Measurements from ENCODE around the gene ULBP3.
"Not testable (repeated sequence)": the region's sequence is repeated elsewhere in the genome, so short reads cannot be mapped to it uniquely, and the experiment has no call there.

ULBP3 gene

GRCh38 chr6:150024646-150025155, 44.2 kb downstream of the ULBP3 start:
- Histone ChIP-seq H3K9me3 (ENCODE audit: low read length) (no peaks in the 10 kb centered on the region), H3K4me2 (ENCODE audit: low read length) (no peak overlapping the region), H3K9me2 (ENCODE audit: low read depth, low read length) (no peaks in the 10 kb centered on the region), H3K4me1 (ENCODE audit: insufficient read depth, low read length, severe bottlenecking) (peaks cover 4% of the 10 kb centered on the region), H3K79me2 (ENCODE audit: insufficient read depth, low read length) (no peaks in the 10 kb centered on the region), H3K9ac (ENCODE audit: low read length) (no peak overlapping the region), H3K36me3 (ENCODE audit: insufficient read depth, low read length) (no peaks in the 10 kb centered on the region), H3K27me3 (ENCODE audit: insufficient read depth, low read length) (no peaks in the 10 kb centered on the region; the same call in 1 of the 2 replicates), H4K20me1 (ENCODE audit: insufficient read depth, low read length) (no peaks in the 10 kb centered on the region), H3F3A (ENCODE audit: insufficient read depth, low read length) (no peaks in the 10 kb centered on the region), H2AFZ (ENCODE audit: low read length) (no peak overlapping the region), H3K4me3 (ENCODE audit: low read depth, low read length, poor library complexity, severe bottlenecking) (no peak overlapping the region), H3K27ac (ENCODE audit: low read depth, low read length, poor library complexity, severe bottlenecking) (no peak overlapping the region)
- TF ChIP-seq CTCF (IDR thresholded peaks at IDR 0.05; ENCODE audit: low read length): no peak
- TF ChIP-seq EZH2 (IDR thresholded peaks at IDR 0.05; ENCODE audit: borderline replicate concordance, low read length): no peak

- H3K4me1 ChIP-seq (ENCODE audit: insufficient read depth, low read length, severe bottlenecking); H3K9me3 ChIP-seq (ENCODE audit: low read length); H3K79me2 ChIP-seq (ENCODE audit: insufficient read depth, low read length); H3K4me2 ChIP-seq (ENCODE audit: low read length); H2AFZ ChIP-seq (ENCODE audit: low read length); H3K27ac ChIP-seq (ENCODE audit: low read depth, low read length, poor library complexity, severe bottlenecking); H3F3A ChIP-seq (ENCODE audit: insufficient read depth, low read length); H3K36me3 ChIP-seq (ENCODE audit: insufficient read depth, low read length); H3K4me3 ChIP-seq (ENCODE audit: low read depth, low read length, poor library complexity, severe bottlenecking); H3K9ac ChIP-seq (ENCODE audit: low read length); H4K20me1 ChIP-seq (ENCODE audit: insufficient read depth, low read length); H3K9me2 ChIP-seq (ENCODE audit: low read depth, low read length); H3K27me3 ChIP-seq (ENCODE audit: insufficient read depth, low read length): not testable (repeated sequence)
Observed at GRCh38 chr6:150024021-150024420, 44.9 kb downstream of the ULBP3 start.

GRCh38 chr6:150021870-150022269, 47.1 kb downstream of the ULBP3 start:
- not testable (repeated sequence) for H3K27ac ChIP-seq (ENCODE audit: low read depth, low read length, poor library complexity, severe bottlenecking); H3K4me2 ChIP-seq (ENCODE audit: low read length); H3K27me3 ChIP-seq (ENCODE audit: insufficient read depth, low read length); H3K36me3 ChIP-seq (ENCODE audit: insufficient read depth, low read length); H3K9ac ChIP-seq (ENCODE audit: low read length); H3K9me3 ChIP-seq (ENCODE audit: low read length); H3K9me2 ChIP-seq (ENCODE audit: low read depth, low read length); H3K4me3 ChIP-seq (ENCODE audit: low read depth, low read length, poor library complexity, severe bottlenecking); H3K79me2 ChIP-seq (ENCODE audit: insufficient read depth, low read length); H4K20me1 ChIP-seq (ENCODE audit: insufficient read depth, low read length); H2AFZ ChIP-seq (ENCODE audit: low read length); H3F3A ChIP-seq (ENCODE audit: insufficient read depth, low read length); H3K4me1 ChIP-seq (ENCODE audit: insufficient read depth, low read length, severe bottlenecking)

- no peaks in the 10 kb centered on the region for H3K79me2 ChIP-seq (ENCODE audit: insufficient read depth, low read length)
- no peaks in the 10 kb centered on the region for H3K4me1 ChIP-seq (ENCODE audit: insufficient read depth, low read length, severe bottlenecking)
- no peak overlapping the region for H2AFZ ChIP-seq (ENCODE audit: low read length)
- no peak overlapping the region for H3K4me3 ChIP-seq (ENCODE audit: low read depth, low read length, poor library complexity, severe bottlenecking)
- no peaks in the 10 kb centered on the region for H3F3A ChIP-seq (ENCODE audit: insufficient read depth, low read length)
- H3K27ac ChIP-seq (ENCODE audit: low read depth, low read length, poor library complexity, severe bottlenecking): no peak overlapping the region
- H3K9me3 ChIP-seq (ENCODE audit: low read length): no peaks in the 10 kb centered on the region
- H3K9ac ChIP-seq (ENCODE audit: low read length): no peak overlapping the region
- H3K36me3 ChIP-seq (ENCODE audit: insufficient read depth, low read length): no peaks in the 10 kb centered on the region
- no peaks in the 10 kb centered on the region for H3K27me3 ChIP-seq (ENCODE audit: insufficient read depth, low read length)
- TF ChIP-seq EZH2 (IDR thresholded peaks at IDR 0.05; ENCODE audit: borderline replicate concordance, low read length) (no peak), CTCF (IDR thresholded peaks at IDR 0.05; ENCODE audit: low read length) (no peak)
- H3K9me2 ChIP-seq (ENCODE audit: low read depth, low read length): no peaks in the 10 kb centered on the region
- no peak overlapping the region for H3K4me2 ChIP-seq (ENCODE audit: low read length)
- H4K20me1 ChIP-seq (ENCODE audit: insufficient read depth, low read length): no peaks in the 10 kb centered on the region
Observed at GRCh38 chr6:150018846-150019580, 49.9 kb downstream of the ULBP3 start.

GRCh38 chr6:150017186-150017521, 51.8 kb downstream of the ULBP3 start:
- H3K4me2 ChIP-seq (ENCODE audit: low read length); H4K20me1 ChIP-seq (ENCODE audit: insufficient read depth, low read length); H3K4me3 ChIP-seq (ENCODE audit: low read depth, low read length, poor library complexity, severe bottlenecking); H3K9me2 ChIP-seq (ENCODE audit: low read depth, low read length); H3K27ac ChIP-seq (ENCODE audit: low read depth, low read length, poor library complexity, severe bottlenecking); H3K9ac ChIP-seq (ENCODE audit: low read length); H3K9me3 ChIP-seq (ENCODE audit: low read length); H3K27me3 ChIP-seq (ENCODE audit: insufficient read depth, low read length); H3F3A ChIP-seq (ENCODE audit: insufficient read depth, low read length); H3K36me3 ChIP-seq (ENCODE audit: insufficient read depth, low read length); H2AFZ ChIP-seq (ENCODE audit: low read length); H3K79me2 ChIP-seq (ENCODE audit: insufficient read depth, low read length); H3K4me1 ChIP-seq (ENCODE audit: insufficient read depth, low read length, severe bottlenecking): not testable (repeated sequence)
